ENCODE measurements around the gene ZNF385C.

ZNF385C gene

GRCh38 chr17:41982026-41982760 lies 116.1 kb downstream of the ZNF385C start:
- no peak for DNase-seq

- DNase-seq, result no peak
These were observed 120.3 kb downstream of the ZNF385C start for GRCh38 chr17:41977991-41978390.

- no peak for DNase-seq
These were observed 122.0 kb downstream of the ZNF385C start for GRCh38 chr17:41976142-41976768.
